Stimulated activated CD8-positive, alpha-beta memory T cell treated with anti-CD3 and anti-CD28 coated beads, Interleukin-15, amount 100 ng/mL, for 1 hour (primary cell): ENCODE results near the gene TEX26.
"Not testable (repeated sequence)": the region's sequence is repeated elsewhere in the genome, so short reads cannot be mapped to it uniquely, and the experiment has no call there.

Source experiments
- DNase-seq: peaks from one replicate; pipeline ENCODE4 v3.0.0-alpha.2; 2020; ENCODE audit warnings: low read depth

The TEX26 gene

DNA sequence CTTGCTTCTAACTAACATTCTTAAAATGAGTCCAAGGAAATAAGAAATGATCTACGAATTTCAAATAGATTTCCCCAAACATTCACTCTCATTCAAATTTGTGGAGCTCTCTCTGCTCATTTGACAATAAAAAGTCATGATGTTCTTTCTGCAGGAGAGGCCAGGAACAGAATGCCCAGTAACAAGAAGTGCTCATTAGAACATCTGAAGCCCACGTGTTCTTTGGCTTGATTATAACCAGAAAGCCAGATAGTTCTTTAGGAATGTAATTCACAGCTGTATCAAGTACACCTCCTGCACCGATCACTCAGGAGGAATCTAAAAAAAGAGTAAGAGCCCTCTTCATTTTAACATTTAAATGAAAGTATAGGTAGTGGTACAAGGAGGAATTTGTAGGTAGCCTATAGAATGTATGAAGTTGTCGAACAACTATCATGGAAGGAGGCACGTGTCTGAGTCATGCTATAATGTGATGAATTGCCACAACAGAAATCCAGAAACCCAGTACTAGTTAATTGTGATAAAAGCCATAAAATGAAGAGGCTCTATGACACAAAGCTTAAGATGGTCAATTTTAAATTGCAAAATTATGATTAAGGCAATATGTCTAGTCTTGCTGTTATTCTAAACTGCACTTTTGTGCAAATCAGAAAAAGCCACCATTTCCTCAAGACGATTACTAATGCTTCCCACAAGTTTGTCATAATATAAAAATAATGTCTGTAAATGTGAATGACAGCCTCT is 13.6 kb upstream of the TEX26 start:
- DNase-seq: no peak

- no peak for DNase-seq
Measured at GRCh38 chr13:30920162-30920909, 12.1 kb upstream of the TEX26 start.

DNA sequence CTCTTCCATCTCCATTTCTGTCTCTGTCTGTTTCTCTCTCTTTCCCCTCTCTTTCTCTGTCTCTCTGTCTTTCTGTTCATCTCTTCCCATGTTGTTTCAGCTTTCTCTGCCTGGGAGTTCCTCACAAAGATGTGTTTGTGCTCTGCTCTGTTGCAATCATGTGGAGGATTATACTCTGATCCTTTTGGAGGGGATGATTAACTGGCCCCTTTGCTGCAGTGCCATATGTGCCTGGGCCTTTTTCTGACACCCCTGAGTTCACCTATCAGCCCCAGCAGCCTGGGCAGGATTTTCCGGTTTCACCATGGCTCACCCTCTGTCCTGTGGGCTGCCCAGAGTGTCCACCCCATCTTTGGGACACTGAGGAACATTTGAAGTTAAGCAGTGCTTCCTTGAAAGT is 9.0 kb upstream of the TEX26 start:
- no peak for DNase-seq

DNA sequence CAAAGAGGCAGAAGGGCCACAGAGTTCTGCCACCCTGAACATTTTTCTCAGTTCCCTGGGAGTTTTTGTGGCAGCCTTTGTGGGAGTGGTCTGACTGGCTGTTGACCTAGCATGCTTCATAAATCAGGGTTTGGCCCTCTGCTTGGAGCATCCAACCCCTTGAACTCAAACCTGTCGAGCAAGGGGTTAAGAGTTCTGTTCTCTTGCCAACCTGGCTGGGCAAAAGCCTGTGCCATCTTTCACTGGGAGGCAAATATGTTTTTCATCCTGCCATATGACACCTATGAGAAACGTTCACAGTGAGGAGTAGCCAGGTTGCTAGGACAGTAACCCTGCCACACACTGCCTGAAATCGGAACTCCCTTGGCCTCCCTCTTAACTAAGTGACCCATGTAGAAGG is 7.7 kb upstream of the TEX26 start:
- DNase-seq: no peak

- DNase-seq: no peak
Measured at GRCh38 chr13:30925429-30925828, 7.0 kb upstream of the TEX26 start.

DNA sequence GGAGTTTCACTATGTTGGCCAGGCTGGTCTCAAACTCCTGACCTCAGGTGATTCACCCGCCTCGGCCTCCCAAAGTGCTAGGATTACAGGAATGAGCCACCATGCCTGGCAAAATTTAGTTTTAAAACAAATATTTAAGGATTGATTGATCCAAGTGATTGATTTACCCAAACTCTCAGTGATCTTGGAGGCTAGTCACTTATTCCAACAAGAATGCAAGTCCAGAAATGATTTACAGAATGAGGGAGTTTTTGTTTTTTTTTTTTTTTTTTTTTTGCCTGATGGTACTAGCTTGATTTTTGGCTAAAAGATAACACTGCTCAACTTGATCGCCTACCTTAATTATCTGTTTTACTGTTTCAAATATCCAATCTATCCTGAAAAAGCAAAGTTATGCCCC is 5.7 kb upstream of the TEX26 start:
- DNase-seq: no peak

- not testable (repeated sequence) for DNase-seq
Measured at GRCh38 chr13:30927188-30927587, 5.3 kb upstream of the TEX26 start.

DNA sequence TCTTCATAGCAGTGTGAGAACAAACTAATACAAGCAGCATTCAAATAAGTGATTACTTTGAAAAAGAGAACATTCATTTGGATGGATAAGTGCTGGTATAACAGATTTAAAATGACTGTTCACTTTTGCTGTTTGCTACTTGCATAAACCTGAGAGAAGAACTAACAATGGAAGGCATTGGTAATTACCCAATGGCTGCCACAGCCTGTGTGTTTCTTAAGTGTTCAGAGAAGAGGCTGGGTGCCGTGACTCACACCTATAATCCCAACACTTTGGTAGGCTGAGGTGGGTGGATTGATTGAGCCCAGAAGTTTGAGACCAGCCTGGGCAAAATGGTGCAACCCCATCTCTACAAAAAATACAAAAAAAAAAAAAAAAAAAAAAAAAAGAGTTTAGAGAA is 4.9 kb upstream of the TEX26 start:
- DNase-seq: no peak

DNA sequence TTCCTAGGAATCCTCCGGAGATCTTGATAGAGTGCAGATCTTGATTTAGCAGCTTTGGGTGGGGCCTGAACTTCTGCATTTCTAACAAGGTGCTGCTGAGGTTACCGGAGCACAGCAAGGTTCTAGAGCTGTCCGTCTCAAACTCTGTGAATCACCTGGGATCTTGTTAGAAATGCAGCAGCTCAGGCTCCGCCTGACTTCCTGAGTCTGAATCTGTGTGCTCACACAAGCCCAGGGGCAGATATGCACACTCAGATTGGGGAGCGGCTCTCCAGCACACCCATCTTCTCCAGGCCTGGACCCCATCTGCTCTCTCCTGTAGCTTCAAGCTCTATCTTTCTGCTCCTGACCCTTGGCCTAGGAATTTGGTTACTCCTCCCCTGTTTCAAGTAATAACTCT is 3.5 kb upstream of the TEX26 start:
- no peak for DNase-seq

DNA sequence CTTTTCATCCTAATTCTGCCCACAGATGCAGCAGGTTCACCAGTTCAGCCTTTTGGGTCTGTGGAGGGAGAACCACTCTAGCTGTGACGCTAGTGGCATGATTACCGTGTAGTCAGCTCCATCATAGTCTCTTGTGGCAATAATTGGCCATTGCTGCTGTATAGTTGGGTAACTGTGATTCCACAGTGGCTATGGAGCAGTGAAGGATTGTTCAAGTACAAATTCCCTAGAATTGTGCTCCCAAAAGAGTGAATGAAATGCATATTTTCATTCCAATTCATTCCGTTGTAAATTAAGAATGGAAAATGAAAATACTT is 856 bp downstream of the TEX26 start:
- DNase-seq: no peak

GRCh38 chr13:30934381-30934780 is 1.9 kb downstream of the TEX26 start:
- no peak for DNase-seq

DNA sequence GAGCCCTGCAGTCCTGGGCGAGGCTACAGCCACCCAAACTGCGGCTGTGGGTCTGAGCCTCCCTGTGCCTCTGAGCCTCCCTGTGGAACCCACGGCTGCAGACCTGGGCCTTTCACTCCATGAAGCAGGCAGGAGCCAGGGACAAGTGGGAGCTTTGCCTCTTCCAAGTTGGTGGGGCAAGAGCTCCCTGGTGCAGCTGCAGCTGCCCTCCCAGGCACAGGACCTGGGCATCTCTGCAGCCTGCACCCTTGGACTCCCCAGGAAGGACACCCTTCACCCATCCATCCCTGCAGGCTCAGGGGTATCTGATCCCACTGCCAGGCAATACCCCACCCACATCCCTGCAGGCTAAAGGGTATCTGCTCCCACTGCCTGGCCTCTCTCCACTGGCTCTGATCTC is 2.3 kb downstream of the TEX26 start:
- DNase-seq: no peak

DNA sequence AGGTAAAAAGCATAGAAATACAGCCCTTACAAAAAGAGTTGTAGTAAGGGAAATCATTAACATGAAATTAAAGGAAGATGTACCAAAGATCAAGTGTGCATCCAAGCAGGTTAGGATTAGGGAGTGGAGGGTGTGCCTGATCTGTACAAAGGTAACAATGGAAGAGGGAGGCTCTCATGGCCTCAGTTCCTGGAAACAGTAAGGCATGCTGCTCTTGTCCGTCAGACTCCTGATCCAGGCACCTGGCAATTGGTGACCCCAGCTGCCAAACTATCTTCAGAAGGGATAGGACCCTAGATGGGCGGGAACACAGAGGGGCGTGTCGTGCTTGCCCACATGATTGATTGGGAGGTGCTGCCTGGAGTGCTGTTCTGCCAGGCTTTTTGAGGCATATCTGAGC is 4.5 kb downstream of the TEX26 start:
- DNase-seq: no peak

GRCh38 chr13:30943881-30944280 is 11.4 kb downstream of the TEX26 start:
- no peak for DNase-seq

DNA sequence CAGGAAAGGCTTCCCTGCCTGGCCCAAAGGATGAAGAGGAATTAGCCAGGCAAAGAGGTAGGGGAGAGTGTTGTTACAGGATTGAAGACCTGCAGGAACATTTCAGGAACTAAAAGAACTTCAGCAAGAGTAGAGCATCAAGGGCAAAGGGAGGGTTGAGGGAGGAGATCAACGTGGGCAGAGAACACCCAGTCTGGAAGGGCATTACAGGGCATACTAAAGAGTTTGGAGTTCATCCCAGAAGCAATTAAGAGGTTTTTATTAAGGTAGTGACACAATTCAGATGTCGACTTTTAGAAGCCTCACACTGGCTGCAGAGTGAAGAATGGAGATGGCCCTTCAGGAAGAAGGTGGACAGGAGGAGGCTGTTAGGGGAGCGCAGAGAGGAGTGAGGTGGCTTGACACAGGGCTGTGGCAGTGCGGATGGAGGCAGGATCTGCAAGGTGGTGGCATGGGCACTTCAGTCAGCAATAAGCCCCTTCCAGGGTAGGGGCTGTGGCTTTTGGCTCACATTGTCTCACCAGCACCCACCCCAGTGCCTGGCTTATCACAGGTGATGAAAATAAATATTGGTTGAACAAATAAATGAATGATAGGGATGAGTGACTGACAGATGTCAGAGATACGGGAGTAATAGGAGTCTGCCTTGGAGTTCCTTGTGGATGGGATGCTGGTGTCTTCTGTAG is 24.9 kb downstream of the TEX26 start:
- DNase-seq: no peak

DNA sequence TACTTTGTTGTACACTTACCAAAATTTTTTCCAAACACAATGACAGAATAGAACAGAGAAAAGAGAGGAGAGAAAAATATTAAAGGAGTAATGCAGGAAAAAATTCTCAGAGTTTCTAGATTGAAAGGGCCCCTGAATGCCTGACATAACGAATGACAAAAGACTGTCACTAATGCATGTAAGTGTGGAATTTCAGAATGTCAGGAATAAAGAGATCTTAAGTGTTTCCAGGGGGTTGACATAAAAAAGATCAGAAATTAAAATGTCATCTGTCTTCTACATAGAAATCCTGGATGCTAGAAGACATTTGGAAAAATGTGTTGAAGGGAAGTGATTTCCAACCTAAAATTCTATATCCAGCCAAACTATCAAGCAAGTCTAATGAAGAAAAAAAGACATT is 27.2 kb downstream of the TEX26 start:
- DNase-seq: no peak

DNA sequence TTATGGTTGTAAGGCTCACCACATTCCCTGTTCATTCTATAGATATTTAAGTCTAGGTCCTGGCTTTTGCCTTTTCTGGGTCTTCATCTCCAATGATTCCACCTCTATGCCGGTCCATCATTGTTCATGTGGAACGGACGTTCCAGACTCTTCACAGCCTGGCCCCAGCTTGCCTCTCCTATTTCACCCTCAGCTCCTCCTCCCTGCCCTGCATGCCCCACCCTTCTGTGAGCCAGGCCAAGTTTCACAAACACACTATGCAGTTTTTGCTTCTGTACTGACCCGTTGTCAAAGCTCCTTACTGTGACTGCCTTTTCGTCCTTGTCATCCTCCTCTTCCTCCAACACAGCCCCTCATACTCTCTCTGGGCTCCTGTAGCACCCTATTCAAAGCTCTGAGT is 31.3 kb downstream of the TEX26 start:
- DNase-seq: no peak

DNA sequence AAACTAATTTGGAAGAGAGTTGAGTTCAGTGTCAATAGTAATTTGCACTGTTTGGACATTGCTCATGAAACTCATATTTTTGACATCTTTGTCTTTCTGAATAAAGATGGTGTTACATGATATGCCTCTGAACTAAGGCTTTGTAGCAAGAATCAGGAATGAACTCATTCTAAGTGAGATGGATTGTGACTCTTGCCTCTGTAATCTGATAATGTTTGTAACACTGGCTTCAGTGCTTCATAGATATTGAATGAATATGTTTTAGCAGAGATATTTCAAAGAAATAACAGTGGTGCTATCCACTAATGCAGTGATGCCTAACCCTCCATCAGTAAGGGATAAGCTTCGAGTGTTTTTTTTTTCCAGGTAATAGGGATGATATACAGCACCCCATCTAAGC is 32.9 kb downstream of the TEX26 start:
- no peak for DNase-seq

DNA sequence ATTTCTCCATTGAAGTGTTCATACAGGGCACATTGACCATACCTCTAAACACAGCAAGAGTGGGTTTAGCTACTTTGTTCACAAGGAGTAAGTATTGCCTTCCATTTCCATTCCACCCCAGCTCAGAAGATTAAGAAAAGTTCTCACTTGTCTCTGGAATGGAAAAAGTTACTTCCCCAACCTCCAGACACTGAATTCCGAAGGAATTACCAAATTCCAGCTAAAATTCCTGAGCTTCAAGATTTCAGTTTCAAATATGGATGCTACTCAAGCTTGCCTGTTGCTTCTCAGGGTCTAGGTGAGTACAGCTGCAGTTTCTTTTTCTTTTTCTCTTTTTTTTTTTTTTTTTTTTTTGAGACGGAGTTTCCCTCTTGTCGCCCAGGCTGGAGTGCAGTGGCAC is 33.6 kb downstream of the TEX26 start:
- DNase-seq: no peak

DNA sequence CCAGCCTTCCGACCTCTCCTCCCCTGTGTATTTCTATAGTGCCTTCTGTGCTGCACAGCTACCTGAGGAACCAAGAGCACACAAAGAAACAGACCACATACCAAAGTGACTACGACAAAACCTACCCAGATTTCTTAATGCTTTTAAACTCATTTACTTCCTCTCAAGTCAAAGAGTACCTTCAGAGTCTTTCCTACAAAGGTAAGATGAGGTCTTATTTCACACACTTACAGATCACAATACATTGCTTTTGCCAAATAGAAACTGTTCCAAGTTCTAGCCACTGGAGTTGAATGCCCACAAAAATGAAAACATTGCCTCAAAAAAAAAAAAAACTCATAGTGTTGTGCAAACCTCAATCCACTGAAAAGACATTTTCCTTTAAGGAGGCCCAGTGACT is 36.4 kb downstream of the TEX26 start:
- DNase-seq: no peak

GRCh38 chr13:30971575-30971974 is 39.1 kb downstream of the TEX26 start:
- no peak for DNase-seq

DNA sequence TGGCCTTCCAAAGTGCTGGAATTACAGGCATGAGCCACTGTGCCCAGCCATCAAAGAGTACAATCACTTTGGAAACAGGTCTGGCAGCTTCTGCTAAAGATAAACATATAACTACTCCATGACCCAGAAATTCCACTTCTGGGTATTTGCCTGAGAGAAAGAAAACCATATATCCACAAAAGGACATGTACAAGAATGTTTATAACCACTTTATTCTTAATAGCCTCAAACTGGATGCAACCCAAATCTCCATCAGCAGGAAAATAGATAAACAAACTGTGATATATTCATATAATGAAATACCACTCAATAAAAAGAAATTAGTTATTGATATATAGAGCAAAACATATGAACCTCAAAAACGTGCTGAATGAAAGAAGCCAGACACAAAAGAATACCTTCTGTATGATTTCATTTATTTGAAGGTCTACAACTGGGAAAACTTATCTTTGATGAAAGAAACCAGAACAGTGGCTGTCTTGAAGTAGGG is 40.5 kb downstream of the TEX26 start:
- DNase-seq: no peak

- DNase-seq: no peak
Measured at GRCh38 chr13:30974350-30974749, 41.9 kb downstream of the TEX26 start.
